ACC112 (cell line): ENCODE results near the gene SARDH.
A peak's percentile ranks its signal among the peaks of the same experiment; 100 is the strongest.
"Not testable (repeated sequence)": the region's sequence is repeated elsewhere in the genome, so short reads cannot be mapped to it uniquely, and the experiment has no call there.

Experiments used
- H2AFZ ChIP-seq: fragments of 200-600 bp; sonication (generic); one replicate; pipeline ENCODE4 v1.6.0; 2017; ENCODE audit warnings: antibody characterized with exemption, low read length; ENCODE audit not compliant: unreplicated experiment
- H3K27ac ChIP-seq: fragments of 200-600 bp; sonication (generic); 2 replicates; pipeline ENCODE4 v1.5.1; 2014; ENCODE audit warnings: low read depth, mild to moderate bottlenecking, antibody characterized with exemption, low read length, moderate library complexity
- H3K27me3 ChIP-seq: fragments of 200-600 bp; sonication (generic); 2 replicates; pipeline ENCODE4 v1.6.1; 2014; ENCODE audit warnings: mild to moderate bottlenecking, antibody characterized with exemption, low read length, moderate library complexity, mixed read lengths; ENCODE audit not compliant: insufficient read depth
- H3K36me3 ChIP-seq: fragments of 200-600 bp; sonication (generic); 2 replicates; pipeline ENCODE4 v1.6.1; 2016; ENCODE audit warnings: mild to moderate bottlenecking, antibody characterized with exemption, low read length, moderate library complexity, mixed read lengths; ENCODE audit not compliant: insufficient read depth
- H3K4me1 ChIP-seq: fragments of 200-600 bp; sonication (generic); one replicate; pipeline ENCODE4 v1.6.1; 2016; ENCODE audit warnings: low read length, mixed read lengths; ENCODE audit not compliant: insufficient read depth, unreplicated experiment, control insufficient read depth
- H3K4me3 ChIP-seq: fragments of 200-600 bp; sonication (generic); 2 replicates; pipeline ENCODE4 v1.5.1; 2014; ENCODE audit warnings: mild to moderate bottlenecking, low read depth, low read length
- H3K79me2 ChIP-seq: fragments of 200-600 bp; sonication (generic); one replicate; pipeline ENCODE4 v1.6.0; 2016; ENCODE audit warnings: low read length; ENCODE audit not compliant: control insufficient read depth, unreplicated experiment, insufficient read depth

The SARDH gene

DNA sequence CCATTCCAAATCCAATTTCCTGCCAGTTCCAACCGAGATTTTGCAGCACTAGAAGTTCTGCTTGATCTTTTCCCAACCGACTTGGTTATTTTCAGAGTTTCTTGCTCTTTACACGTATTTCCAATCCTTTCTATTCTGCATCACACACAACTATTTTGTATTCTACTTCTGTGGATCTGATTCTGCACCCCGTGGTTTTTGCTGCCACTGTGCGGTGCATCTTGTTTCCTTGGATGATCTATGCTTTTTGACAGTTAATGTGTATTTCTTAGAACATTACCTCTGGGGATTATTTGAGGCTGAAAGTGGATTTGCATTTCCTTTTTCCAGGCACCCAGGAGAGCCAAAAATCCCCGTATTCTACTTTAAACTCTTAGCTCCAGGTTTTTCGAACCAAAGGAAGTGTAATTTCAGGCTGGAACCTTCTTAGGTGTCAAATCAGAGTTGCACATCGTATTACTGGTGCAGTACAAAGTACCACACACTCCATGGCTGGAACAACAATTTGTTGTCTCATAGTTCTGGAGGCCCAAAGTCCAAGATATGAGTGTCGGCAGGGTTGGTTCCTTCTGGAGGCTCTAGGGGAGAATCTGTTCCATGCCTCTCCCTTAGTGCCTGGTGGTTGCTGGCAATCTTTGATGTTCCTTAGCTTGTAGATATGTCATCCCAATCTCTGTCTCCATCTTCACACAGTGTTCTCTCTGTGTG, 14.7 kb upstream of the SARDH start:
- no peaks in the 10 kb centered on the region for H3K36me3 ChIP-seq
- H3K4me1 ChIP-seq: no peaks in the 10 kb centered on the region
- H3K4me3 ChIP-seq: no peak overlapping the region
- H2AFZ ChIP-seq: no peak overlapping the region
- H3K27me3 ChIP-seq: peaks cover 54% of the 10 kb centered on the region
- H3K79me2 ChIP-seq: no peaks in the 10 kb centered on the region
- H3K27ac ChIP-seq: no peak overlapping the region

GRCh38 chr9:133750982-133751649, 13.0 kb upstream of the SARDH start:
- Histone ChIP-seq H3K27ac (no peak overlapping the region), H3K4me1 (no peaks in the 10 kb centered on the region), H3K27me3 (peaks cover 71% of the 10 kb centered on the region), H2AFZ (no peak overlapping the region), H3K79me2 (no peaks in the 10 kb centered on the region), H3K36me3 (no peaks in the 10 kb centered on the region), H3K4me3 (no peak overlapping the region)

DNA sequence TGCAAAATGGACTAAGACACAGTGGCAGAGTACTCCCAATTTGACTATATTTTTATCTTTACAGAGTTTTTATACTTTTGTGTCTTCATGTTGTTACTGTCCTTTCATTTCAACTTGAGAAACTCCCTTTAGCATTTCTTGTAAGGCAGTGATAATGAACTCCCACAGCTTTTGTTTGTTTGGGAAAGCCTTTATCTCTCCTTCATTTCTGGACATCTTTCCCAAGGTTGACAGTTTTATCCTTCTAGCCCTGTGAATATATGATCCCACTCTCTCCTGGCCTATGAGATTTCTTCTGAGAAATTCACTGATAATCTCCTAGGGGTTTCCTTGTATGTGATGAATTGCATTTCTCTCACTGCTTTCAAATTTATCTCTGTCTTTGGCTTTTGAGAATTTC, 9.2 kb upstream of the SARDH start:
- Histone ChIP-seq H3K4me1 (no peaks in the 10 kb centered on the region), H3K36me3 (no peaks in the 10 kb centered on the region), H3K4me3 (no peak overlapping the region)

GRCh38 chr9:133744528-133744927, 6.4 kb upstream of the SARDH start:
- not testable (repeated sequence) for H3K79me2 ChIP-seq, H3K4me3 ChIP-seq, H2AFZ ChIP-seq, H3K4me1 ChIP-seq, H3K36me3 ChIP-seq, H3K27ac ChIP-seq
- H3K27me3 ChIP-seq: peaks cover 36% of the 10 kb centered on the region

More for the DNA sequence above, 9.2 kb upstream of the SARDH start:
- Histone ChIP-seq H2AFZ (no peak overlapping the region), H3K27me3 (peaks cover 60% of the 10 kb centered on the region), H3K27ac (no peak overlapping the region), H3K79me2 (no peaks in the 10 kb centered on the region)

DNA sequence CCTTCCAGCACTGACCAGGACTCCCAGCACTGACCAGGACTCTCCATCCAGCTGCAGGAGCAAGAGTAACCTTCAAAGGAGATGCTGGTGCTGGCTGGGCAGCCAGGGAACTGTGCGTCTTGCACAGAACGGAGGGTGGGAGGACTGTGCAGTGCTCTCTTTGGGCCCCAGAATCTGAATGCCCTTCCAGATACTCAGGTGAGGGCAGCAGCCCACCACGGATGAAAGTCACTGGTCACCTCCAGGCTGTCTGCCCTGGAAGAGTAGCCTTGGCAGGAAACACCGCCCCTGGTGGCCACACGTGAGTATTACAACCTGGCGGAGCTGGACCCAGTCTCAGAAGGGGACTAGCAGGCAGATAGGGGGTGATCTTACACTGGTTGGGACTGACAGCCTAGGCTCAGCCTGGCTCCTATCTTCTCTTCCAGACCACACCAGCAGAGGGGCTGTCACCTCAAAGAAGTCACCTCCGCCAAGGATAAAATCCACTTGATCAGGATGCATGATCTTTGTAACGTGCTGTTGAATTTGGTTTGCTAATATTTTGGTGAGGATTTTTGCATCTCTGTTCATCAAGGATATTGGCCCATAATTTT, 4.8 kb upstream of the SARDH start:
- no peak overlapping the region for H3K27ac ChIP-seq
- H3K27me3 ChIP-seq: peaks cover 25% of the 10 kb centered on the region
- H3K79me2 ChIP-seq: no peaks in the 10 kb centered on the region
- no peaks in the 10 kb centered on the region for H3K36me3 ChIP-seq
- H2AFZ ChIP-seq: no peak overlapping the region
- peaks cover under 1% of the 10 kb centered on the region for H3K4me1 ChIP-seq
- H3K4me3 ChIP-seq: no peak overlapping the region

DNA sequence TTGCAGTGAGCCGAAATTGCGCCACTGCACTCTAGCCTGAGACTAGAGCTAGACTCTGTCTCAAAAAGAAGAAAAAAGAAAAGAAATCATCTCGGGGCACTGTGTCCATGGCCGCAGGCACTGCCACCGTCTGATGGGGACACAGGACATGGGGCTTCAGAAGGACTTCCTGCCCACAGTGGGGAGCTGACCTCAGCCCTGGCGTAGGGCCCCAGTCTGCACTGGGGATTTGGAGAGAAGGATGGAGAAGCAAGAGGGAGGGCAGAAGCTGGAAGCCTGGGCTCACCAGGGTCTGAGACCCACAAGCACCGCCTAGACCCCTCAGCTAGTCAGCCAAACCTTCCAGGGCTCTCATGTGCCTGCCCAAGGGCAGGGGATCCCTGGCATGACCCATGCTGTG, 4.1 kb upstream of the SARDH start:
- H3K27ac ChIP-seq: no peak overlapping the region
- no peaks in the 10 kb centered on the region for H3K79me2 ChIP-seq
- peaks cover 18% of the 10 kb centered on the region for H3K27me3 ChIP-seq
- H3K4me3 ChIP-seq: no peak overlapping the region
- peaks cover 7% of the 10 kb centered on the region for H3K4me1 ChIP-seq
- H3K36me3 ChIP-seq: no peaks in the 10 kb centered on the region
- no peak overlapping the region for H2AFZ ChIP-seq

DNA sequence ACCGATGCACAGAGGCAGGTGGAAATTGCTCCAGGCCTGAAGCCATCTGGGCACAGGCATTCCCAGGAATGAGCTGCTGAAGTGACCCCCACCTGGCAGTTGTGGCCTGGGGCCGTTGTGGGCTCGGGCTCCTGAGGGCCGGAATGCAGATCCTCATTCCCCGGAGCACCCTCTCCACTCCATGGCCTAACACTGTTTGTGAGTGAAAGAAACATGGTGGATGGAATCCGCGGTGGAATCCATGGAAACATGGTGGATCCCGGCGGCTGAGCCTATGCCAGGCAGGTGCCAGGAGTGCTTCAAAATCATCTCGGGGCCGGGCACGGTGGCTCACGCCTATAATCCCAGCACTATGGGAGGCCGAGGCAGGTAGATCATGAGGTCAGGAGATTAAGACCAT, 3.6 kb upstream of the SARDH start:
- H3K27ac ChIP-seq: no peak overlapping the region
- H3K4me1 ChIP-seq: peaks cover 9% of the 10 kb centered on the region
- no peak overlapping the region for H3K4me3 ChIP-seq
- H3K79me2 ChIP-seq: no peaks in the 10 kb centered on the region
- no peaks in the 10 kb centered on the region for H3K36me3 ChIP-seq
- peaks cover 13% of the 10 kb centered on the region for H3K27me3 ChIP-seq
- H2AFZ ChIP-seq: no peak overlapping the region

GRCh38 chr9:133740911-133741310, 2.8 kb upstream of the SARDH start:
- H3K36me3 ChIP-seq: no peaks in the 10 kb centered on the region
- H3K27ac ChIP-seq: no peak overlapping the region
- H3K27me3 ChIP-seq: peaks cover 5% of the 10 kb centered on the region
- peaks cover 9% of the 10 kb centered on the region for H3K4me1 ChIP-seq
- no peak overlapping the region for H2AFZ ChIP-seq
- H3K4me3 ChIP-seq: no peak overlapping the region
- H3K79me2 ChIP-seq: no peaks in the 10 kb centered on the region

DNA sequence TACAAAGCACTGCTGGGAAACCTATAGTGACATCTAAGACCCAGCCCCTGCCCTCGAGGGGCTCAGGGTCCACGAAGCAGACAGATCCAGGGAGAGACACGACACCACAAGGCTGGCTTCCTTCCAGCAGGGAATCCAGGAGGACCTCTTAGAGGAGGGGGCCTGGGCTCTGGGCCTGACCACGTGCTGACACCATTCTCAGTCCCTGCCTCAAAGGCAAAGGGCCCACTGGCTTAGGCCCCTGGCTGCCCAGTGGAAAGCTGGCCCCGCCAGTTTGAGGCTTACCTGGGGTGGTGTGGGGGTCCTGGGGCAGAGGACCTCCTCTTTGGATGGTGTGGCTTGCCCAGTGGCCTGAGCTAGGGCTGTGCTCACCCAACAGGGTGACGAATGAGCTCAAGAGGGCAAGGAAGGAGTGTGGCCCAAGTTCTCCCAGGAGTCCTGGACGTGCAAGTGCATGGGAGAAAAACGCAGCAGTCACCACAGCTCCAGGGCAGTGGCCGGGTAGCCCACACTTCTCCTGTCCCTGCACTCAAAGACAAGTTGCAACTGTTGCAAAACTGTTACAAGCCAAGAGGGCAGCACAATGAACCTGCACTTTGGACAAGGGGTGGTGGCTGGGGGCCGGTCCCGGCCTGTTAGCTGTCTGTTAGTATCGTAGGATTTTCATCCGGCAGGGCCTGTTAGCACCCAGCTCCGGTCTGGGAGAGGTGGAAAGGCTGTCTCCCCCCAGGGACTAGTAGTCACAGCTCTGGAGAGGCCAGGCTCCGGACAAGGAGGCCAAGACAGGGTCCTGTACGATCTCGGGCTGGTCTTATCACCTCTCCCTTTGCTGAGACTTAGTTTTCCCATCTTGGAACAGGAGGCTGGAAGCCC, 1.5 kb upstream of the SARDH start:
- no peak overlapping the region for H2AFZ ChIP-seq
- H3K27me3 ChIP-seq: peaks cover 3% of the 10 kb centered on the region
- peaks cover 9% of the 10 kb centered on the region for H3K4me1 ChIP-seq
- H3K79me2 ChIP-seq: no peaks in the 10 kb centered on the region
- no peaks in the 10 kb centered on the region for H3K36me3 ChIP-seq
- no peak overlapping the region for H3K27ac ChIP-seq
- H3K4me3 ChIP-seq: no peak overlapping the region

GRCh38 chr9:133738640-133739225, 581 bp upstream of the SARDH start:
- H3K4me1 ChIP-seq: peaks cover 9% of the 10 kb centered on the region
- H3K36me3 ChIP-seq: no peaks in the 10 kb centered on the region
- no peak overlapping the region for H2AFZ ChIP-seq
- H3K27ac ChIP-seq: no peak overlapping the region
- peak overlapping the region; percentile 76 for H3K4me3 ChIP-seq
- H3K79me2 ChIP-seq: no peaks in the 10 kb centered on the region
- H3K27me3 ChIP-seq: no peaks in the 10 kb centered on the region
